AG09309 (cell line): ENCODE data around the gene ATP8A2.
"Not testable (repeated sequence)": the region's sequence is repeated elsewhere in the genome, so short reads cannot be mapped to it uniquely, and the experiment has no call there.

Source experiments
- DNase-seq: peaks from one replicate; pipeline ENCODE4 v3.0.0-alpha.2; 2010; ENCODE audit warnings: low read depth
- H3K4me3 ChIP-seq: 2 replicates; pipeline ENCODE4 v1.5.1; 2011; ENCODE audit warnings: mild to moderate bottlenecking, low read depth, low read length, moderate library complexity; ENCODE audit not compliant: control insufficient read depth
- CTCF ChIP-seq: IDR thresholded peaks from 2 replicates; pipeline ENCODE4 v1.5.1; 2011; ENCODE audit warnings: mild to moderate bottlenecking, low read depth, low read length, inconsistent platforms; ENCODE audit not compliant: insufficient read depth, control insufficient read depth; ENCODE audit errors: missing control alignments

ATP8A2 gene

GRCh38 chr13:26071691-26072090, 699.9 kb downstream of the ATP8A2 start:
- DNase-seq: no peak
- TF ChIP-seq CTCF: no peak
- H3K4me3 ChIP-seq: no peak overlapping the region

DNA sequence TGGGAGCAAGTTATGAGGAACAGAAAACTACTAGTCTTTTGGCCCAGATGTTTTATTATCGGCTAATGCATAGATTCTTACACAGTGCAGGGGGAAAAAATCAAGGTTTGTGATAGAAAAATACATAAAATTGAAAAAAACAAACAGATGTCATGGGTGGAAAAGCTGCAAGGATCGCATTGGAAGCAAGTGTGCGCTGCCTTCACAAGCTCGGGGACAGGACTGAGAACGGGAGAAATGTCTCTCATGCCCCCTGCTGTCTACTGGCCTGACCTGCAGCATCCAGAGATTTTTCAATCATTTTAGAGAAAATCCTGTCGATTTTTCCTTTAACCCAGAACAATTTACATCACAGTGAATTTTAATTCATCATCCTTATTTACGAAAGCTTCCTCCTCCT, 700.6 kb downstream of the ATP8A2 start:
- DNase-seq, H3K4me3 ChIP-seq: not testable (repeated sequence)

DNA sequence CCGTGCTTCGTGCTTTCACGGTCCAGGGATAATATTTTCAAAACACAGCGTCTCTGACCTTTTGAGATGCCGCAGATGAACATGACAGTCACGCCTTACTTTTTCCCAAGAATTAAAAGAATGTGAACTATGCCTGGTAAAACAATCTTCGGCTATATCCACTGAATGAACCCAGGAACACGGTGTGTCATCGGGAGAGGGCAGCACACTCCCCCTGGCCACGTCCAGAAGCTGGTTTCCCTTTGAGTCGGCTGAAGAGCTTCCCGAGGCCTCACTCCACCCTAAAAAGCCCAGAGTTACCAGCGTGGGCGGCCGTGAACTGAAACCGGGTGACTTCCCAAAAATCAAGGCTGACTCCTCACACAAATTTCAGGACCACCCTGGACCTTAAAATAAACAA, 702.9 kb downstream of the ATP8A2 start:
- H3K4me3 ChIP-seq: no peak overlapping the region
- no peak for TF ChIP-seq CTCF
- DNase-seq: no peak
